B cell (primary cell): Measurements from ENCODE around the gene TEX52. TPM values are rescaled to one million over a fixed set of nuclear protein-coding genes. Genes with fewer than 3 reads are reported as not detected.

Experiments
- ATAC-seq: fragments of 200-7000 bp; cut with Tn5 transposase; one replicate; pipeline ENCODE4 v1.10.0; 2021; ENCODE audit warnings: low read depth, mild to moderate bottlenecking, moderate number of reproducible peaks, moderate library complexity
- CTCF ChIA-PET: fragments of 350-600 bp; sonication (Branson Sonifier 250); formaldehyde crosslinking; loops from one replicate; lab custom pipeline; 2021; ENCODE audit warnings: antibody characterized with exemption, inconsistent platforms; lab: Charles Lee
- POLR2A ChIA-PET: fragments of 350-600 bp; sonication (Branson Sonifier 250); formaldehyde crosslinking; loops from one replicate; lab custom pipeline; 2021; ENCODE audit warnings: antibody characterized with exemption; lab: Charles Lee
- DNase-seq: peaks from one replicate; pipeline ENCODE4 v3.0.0; 2013
- H2AFZ ChIP-seq: 2 replicates; pipeline ENCODE4 v1.6.1; 2012; ENCODE audit warnings: mild to moderate bottlenecking, low read depth, low read length; ENCODE audit not compliant: insufficient read depth, poor library complexity, severe bottlenecking
- H3K27ac ChIP-seq, 2 donors: 1 replicate in 1 of 2; 2 replicates in 1 of 2; pipeline ENCODE4 v1.5.1; 2012 to 2013; ENCODE audit warnings: low read length in 2 of 2, mild to moderate bottlenecking in 2 of 2, moderate library complexity in 1 of 2
- H3K27me3 ChIP-seq, 4 experiments: fragments of 200-600 bp in 1 of 4; sonication (generic) in 1 of 4; replicated peaks in 1 of 4; 1 replicate in 2 of 4; 2 replicates in 2 of 4; pipeline versions ENCODE4 v1.6.1 to v1.7.0; 2013 to 2016; ENCODE audit warnings: low read length in 3 of 4, mild to moderate bottlenecking in 2 of 4, mixed read lengths in 1 of 4, moderate library complexity in 1 of 4; ENCODE audit not compliant: insufficient read depth in 4 of 4, control insufficient read depth in 3 of 4; ENCODE audit errors: control extremely low read depth in 1 of 4
- H3K36me3 ChIP-seq, 2 experiments: replicated peaks in 1 of 2; 1 replicate in 1 of 2; 2 replicates in 1 of 2; pipeline versions ENCODE4 v1.6.1 to v1.7.1; 2013; ENCODE audit warnings: low read length in 1 of 2; ENCODE audit not compliant: insufficient read depth in 2 of 2, control insufficient read depth in 1 of 2; ENCODE audit errors: control extremely low read depth in 1 of 2, extremely low read depth in 1 of 2
- H3K4me1 ChIP-seq, 2 donors: fragments of 200-600 bp in 1 of 2; sonication (generic) in 1 of 2; 1 replicate in 1 of 2; 2 replicates in 1 of 2; pipeline versions ENCODE4 v1.5.1 to v1.6.1; 2013 to 2017; ENCODE audit warnings: low read length in 2 of 2; ENCODE audit not compliant: control insufficient read depth in 2 of 2, insufficient read depth in 2 of 2
- H3K4me2 ChIP-seq: replicated peaks from 2 replicates; pipeline ENCODE3; 2012; ENCODE audit warnings: mild to moderate bottlenecking, low read depth, low read length; ENCODE audit not compliant: poor library complexity, severe bottlenecking
- H3K4me3 ChIP-seq, 5 experiments: fragments of 200-600 bp in 1 of 5; sonication (generic) in 1 of 5; 1 replicate in 3 of 5; 2 replicates in 2 of 5; pipeline versions ENCODE4 v1.5.1 to v1.7.0; 2011 to 2016; ENCODE audit warnings: low read length in 4 of 5, mild to moderate bottlenecking in 4 of 5, low read depth in 2 of 5, control low read depth in 1 of 5, moderate library complexity in 1 of 5; ENCODE audit not compliant: insufficient read depth in 1 of 5; ENCODE audit errors: control extremely low read depth in 1 of 5, extremely low read depth in 1 of 5
- H3K79me2 ChIP-seq: fragments of 200-600 bp; sonication (generic); one replicate; pipeline ENCODE4 v1.6.0; 2016; ENCODE audit warnings: low read length; ENCODE audit not compliant: control insufficient read depth, insufficient read depth
- H3K9ac ChIP-seq: fragments of 200-600 bp; sonication (generic); 2 replicates; pipeline ENCODE4 v1.6.1; 2017; ENCODE audit warnings: mild to moderate bottlenecking, low read length, moderate library complexity
- H3K9me3 ChIP-seq, 3 donors: one replicate each; pipeline versions ENCODE4 v1.6.1 to v1.7.1; 2013; ENCODE audit warnings: low read length in 2 of 3; ENCODE audit not compliant: control insufficient read depth in 2 of 3, insufficient read depth in 1 of 3; ENCODE audit errors: control extremely low read depth in 1 of 3
- H4K20me1 ChIP-seq: 2 replicates; pipeline ENCODE4 v1.6.0; 2012; ENCODE audit warnings: mild to moderate bottlenecking, low read length; ENCODE audit not compliant: insufficient read depth, control insufficient read depth, poor library complexity, severe bottlenecking
- H3K27ac Mint-ChIP-seq: one replicate; pipeline ENCODE4 v1.8.0; 2021; ENCODE audit warnings: mixed read lengths
- H3K27me3 Mint-ChIP-seq: one replicate; pipeline ENCODE4 v1.8.0; 2021; ENCODE audit warnings: mixed read lengths
- H3K4me1 Mint-ChIP-seq: one replicate; pipeline ENCODE4 v1.8.0; 2021; ENCODE audit warnings: mixed read lengths
- H3K4me3 Mint-ChIP-seq: one replicate; pipeline ENCODE4 v1.8.0; 2021; ENCODE audit warnings: mixed read lengths
- H3K9me3 Mint-ChIP-seq: one replicate; pipeline ENCODE4 v1.8.0; 2022; ENCODE audit warnings: mixed read lengths; ENCODE audit not compliant: insufficient read depth
- EZH2 ChIP-seq: IDR thresholded peaks from 2 replicates; pipeline ENCODE4 v1.6.1; 2012; ENCODE audit warnings: borderline replicate concordance, low read depth, mild to moderate bottlenecking, moderate library complexity, low read length; ENCODE audit not compliant: insufficient read depth, poor library complexity, severe bottlenecking
- WGBS: methylation state at CpG from one replicate; pipeline ENCODE4 v1.1.5; 2013; ENCODE audit warnings: missing lambda C conversion rate; ENCODE audit not compliant: insufficient coverage; 5-methylcytosine and 5-hydroxymethylcytosine counted together
- intact Hi-C: fragments of 100-400 bp; cut with micrococcal nuclease; formaldehyde crosslinking; loops from one replicate; pipeline ENCODE4 v1.10.0; 2022
- polyA plus RNA-seq: library from polyadenylated mRNA; depleted of rRNA; stranded (reverse); fragments of >200 nt; gene quantifications from 2 replicates; pipeline ENCODE4 v1.2.3, GENCODE V29; 2012
- total RNA-seq, 2 donors: library from RNA; stranded (reverse); fragments of 120-200 nt in 1 of 2; gene quantifications; 1 replicate in 1 of 2; 2 replicates in 1 of 2; pipeline versions ENCODE4 v1.2.3 to v1.2.4, GENCODE V29; 2013 to 2022
- TF ChIP-seq, protein P1 (sequence below): fragments of 200-600 bp; IDR thresholded peaks from one replicate; pipeline ENCODE4 v1.8.0; 2022; ENCODE audit warnings: antibody characterized with exemption, mild to moderate bottlenecking

Gene TEX52
- total and polyA plus RNA-seq, 2 donors (not counting 1 experiment from before 2014, with no cell fraction given) = not detected

DNA sequence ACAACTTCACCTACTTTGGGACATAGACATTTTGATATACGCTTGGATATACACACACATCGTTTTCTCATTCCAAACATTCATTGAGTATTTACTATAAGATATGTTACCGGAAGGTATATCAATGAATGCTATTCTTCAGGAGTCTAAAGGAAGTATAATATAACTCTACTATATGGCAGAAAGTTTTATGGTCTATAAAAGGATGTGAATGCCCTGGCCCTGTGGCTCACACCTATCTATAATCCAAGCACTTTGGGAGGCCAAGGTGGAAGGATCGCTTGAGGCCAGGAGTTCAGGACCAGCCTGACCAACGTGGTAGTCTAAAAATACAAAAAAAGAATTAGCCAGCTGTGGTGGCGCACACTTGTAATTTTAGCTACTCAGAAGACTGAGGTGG is 27.6 kb downstream of the TEX52 start:
- no peaks in the 10 kb centered on the region for H3K27me3 ChIP-seq
- H3K79me2 ChIP-seq = no peaks in the 10 kb centered on the region
- no peaks in the 10 kb centered on the region for H4K20me1 ChIP-seq
- CTCF ChIA-PET = no interaction called here
- POLR2A ChIA-PET = no interaction called here
- DNase-seq (no peak), ATAC-seq (no peak)
- no peaks in the 10 kb centered on the region for H3K9me3 ChIP-seq
- 88% methylated on average over 3 of the region's 6 CpGs for WGBS
- no peak overlapping the region for H3K27ac ChIP-seq
- intact Hi-C loops = no loop called here
- TF ChIP-seq, protein P1, sequence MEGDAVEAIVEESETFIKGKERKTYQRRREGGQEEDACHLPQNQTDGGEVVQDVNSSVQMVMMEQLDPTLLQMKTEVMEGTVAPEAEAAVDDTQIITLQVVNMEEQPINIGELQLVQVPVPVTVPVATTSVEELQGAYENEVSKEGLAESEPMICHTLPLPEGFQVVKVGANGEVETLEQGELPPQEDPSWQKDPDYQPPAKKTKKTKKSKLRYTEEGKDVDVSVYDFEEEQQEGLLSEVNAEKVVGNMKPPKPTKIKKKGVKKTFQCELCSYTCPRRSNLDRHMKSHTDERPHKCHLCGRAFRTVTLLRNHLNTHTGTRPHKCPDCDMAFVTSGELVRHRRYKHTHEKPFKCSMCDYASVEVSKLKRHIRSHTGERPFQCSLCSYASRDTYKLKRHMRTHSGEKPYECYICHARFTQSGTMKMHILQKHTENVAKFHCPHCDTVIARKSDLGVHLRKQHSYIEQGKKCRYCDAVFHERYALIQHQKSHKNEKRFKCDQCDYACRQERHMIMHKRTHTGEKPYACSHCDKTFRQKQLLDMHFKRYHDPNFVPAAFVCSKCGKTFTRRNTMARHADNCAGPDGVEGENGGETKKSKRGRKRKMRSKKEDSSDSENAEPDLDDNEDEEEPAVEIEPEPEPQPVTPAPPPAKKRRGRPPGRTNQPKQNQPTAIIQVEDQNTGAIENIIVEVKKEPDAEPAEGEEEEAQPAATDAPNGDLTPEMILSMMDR = no peak
- TF ChIP-seq EZH2 = no peak
- peaks cover 0 to 43% of the 10 kb centered on the region in 2 experiments for H3K36me3 ChIP-seq
- no peak overlapping the region for H2AFZ ChIP-seq
- Mint-ChIP-seq H3K9me3 (no peaks in the 10 kb centered on the region), H3K4me3 (no peak overlapping the region), H3K27ac (no peak overlapping the region), H3K4me1 (no peaks in the 10 kb centered on the region), H3K27me3 (no peaks in the 10 kb centered on the region)
- no peaks in the 10 kb centered on the region for H3K4me1 ChIP-seq
- no peak overlapping the region for H3K4me2 ChIP-seq
- H3K4me3 ChIP-seq = no peak overlapping the region
- H3K9ac ChIP-seq = no peak overlapping the region

DNA sequence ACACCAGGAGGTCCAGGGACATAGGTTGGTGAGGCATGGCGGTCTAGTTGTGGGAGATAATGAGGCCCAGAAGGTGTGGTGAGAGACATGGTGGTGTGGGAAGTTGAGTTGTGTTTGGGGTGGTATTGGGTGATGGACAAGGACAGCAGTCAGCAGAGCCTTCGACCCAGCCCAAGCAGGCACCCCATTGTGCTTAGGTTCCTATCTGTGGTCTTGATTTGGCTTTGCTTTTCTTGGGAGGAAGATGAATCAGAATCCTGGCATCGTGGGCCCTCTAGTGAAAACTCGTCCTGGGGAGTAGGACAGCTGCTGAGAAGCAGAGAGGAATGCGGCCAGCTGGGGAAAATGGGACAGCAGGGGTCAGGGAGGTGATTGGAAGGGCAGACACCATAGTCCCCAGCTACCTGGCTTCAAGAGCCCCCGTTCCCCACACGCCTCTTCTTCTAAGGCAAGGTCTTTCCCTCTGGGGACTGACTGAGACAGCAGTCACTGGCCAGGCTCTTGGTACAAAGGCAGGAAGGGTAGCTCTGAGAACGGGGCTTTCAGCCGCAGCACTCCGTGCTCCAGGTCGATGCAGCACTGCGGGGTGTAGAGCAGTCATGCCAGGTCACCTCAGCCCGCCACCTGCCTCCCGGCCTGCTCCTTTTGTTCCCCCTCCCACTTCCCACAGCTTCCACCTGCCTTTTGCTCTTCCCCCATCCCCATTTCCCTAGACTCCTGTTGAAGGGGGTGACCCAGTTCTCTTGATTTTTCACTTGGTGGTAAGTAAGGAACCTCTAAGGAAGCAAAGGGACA is 29.9 kb downstream of the TEX52 start:
- no peak for TF ChIP-seq EZH2
- TF ChIP-seq, protein P1 = no peak
- 94% methylated on average over 14 of the region's 14 CpGs for WGBS
- CTCF ChIA-PET = interaction anchor here (1.8 kb wide), 1 partner anchor 44 kb away, joined by 4 read pairs; no protein-coding TSS in a partner anchor

More for the DNA sequence above, 29.9 kb downstream of the TEX52 start:
- Mint-ChIP-seq H3K4me1 (no peaks in the 10 kb centered on the region), H3K4me3 (no peak overlapping the region), H3K27me3 (no peaks in the 10 kb centered on the region), H3K27ac (no peak overlapping the region), H3K9me3 (no peaks in the 10 kb centered on the region)
- Histone ChIP-seq H3K27ac (no peak overlapping the region), H3K9ac (no peak overlapping the region), H3K4me3 (no peak overlapping the region), H3K36me3 (peaks cover 0 to 64% of the 10 kb centered on the region in 2 experiments), H3K79me2 (no peaks in the 10 kb centered on the region), H2AFZ (no peak overlapping the region), H3K4me2 (no peak overlapping the region), H3K9me3 (no peaks in the 10 kb centered on the region), H3K27me3 (no peaks in the 10 kb centered on the region), H4K20me1 (no peaks in the 10 kb centered on the region), H3K4me1 (no peaks in the 10 kb centered on the region)
- ATAC-seq (no peak), DNase-seq (no peak)
- intact Hi-C loops = no loop called here
- POLR2A ChIA-PET = no interaction called here
